HepG2 (cell line): Measurements from ENCODE around the gene CGB3.

Experiments
- BORCS8-MEF2B ChIP-seq: sonication (generic); formaldehyde crosslinking; IDR thresholded peaks from 2 replicates; pipeline ENCODE4 v1.8.0; 2022; ENCODE audit warnings: mild to moderate bottlenecking, missing genetic modification reagents
- MAFG ChIP-seq: sonication (generic); formaldehyde crosslinking; IDR thresholded peaks from 2 replicates; pipeline ENCODE4 v1.5.1; 2020; ENCODE audit warnings: mild to moderate bottlenecking, missing genetic modification reagents
- POLR2AphosphoS5 ChIP-seq: IDR thresholded peaks from 2 replicates; pipeline ENCODE4 v1.6.1; 2012; ENCODE audit warnings: low read depth, low read length
- SIX1 ChIP-seq: sonication (generic); formaldehyde crosslinking; IDR thresholded peaks from 2 replicates; pipeline ENCODE4 v1.4.0; 2020; ENCODE audit warnings: missing genetic modification reagents, borderline replicate concordance
- USF2 ChIP-seq, 2 experiments: sonication (generic) in 1 of 2; formaldehyde crosslinking in 1 of 2; IDR thresholded peaks; 2 replicates each; pipeline versions ENCODE4 v1.5.1 to v1.6.1; 2011 to 2020; ENCODE audit warnings: borderline replicate concordance in 1 of 2, low read depth in 1 of 2, low read length in 1 of 2, mild to moderate bottlenecking in 1 of 2, missing genetic modification reagents in 1 of 2, moderate library complexity in 1 of 2
- ZNF784 ChIP-seq: sonication (generic); formaldehyde crosslinking; IDR thresholded peaks from 2 replicates; pipeline ENCODE4 v1.5.1; 2020; ENCODE audit warnings: missing genetic modification reagents, mild to moderate bottlenecking, borderline replicate concordance

GRCh38 chr19:49067554-49067953 is 43.4 kb upstream of the CGB3 start:
- no peak for TF ChIP-seq USF2 (IDR thresholded peaks at IDR 0.05; ENCODE audit: low read depth, low read length)
- TF ChIP-seq USF2 (CRISPR knock-in tag; IDR thresholded peaks at IDR 0.05; ENCODE audit: borderline replicate concordance), result no peak
- no peak for TF ChIP-seq SIX1 (CRISPR knock-in tag)
- no peak for TF ChIP-seq POLR2AphosphoS5
- no peak for TF ChIP-seq BORCS8-MEF2B (CRISPR knock-in tag)
- TF ChIP-seq MAFG (CRISPR knock-in tag), result no peak
- no peak for TF ChIP-seq ZNF784 (CRISPR knock-in tag)
